HG02588 (cell line): Measurements from ENCODE around the gene NR2F2.
"Not testable (repeated sequence)": the region's sequence is repeated elsewhere in the genome, so short reads cannot be mapped to it uniquely, and the experiment has no call there.

Source experiments
- ATAC-seq: cut with Tn5 transposase; IDR thresholded peaks from one replicate; pipeline ENCODE4 v1.9.1; 2021; ENCODE audit warnings: mild to moderate bottlenecking, moderate library complexity; ENCODE audit not compliant: unreplicated experiment

NR2F2 gene

DNA sequence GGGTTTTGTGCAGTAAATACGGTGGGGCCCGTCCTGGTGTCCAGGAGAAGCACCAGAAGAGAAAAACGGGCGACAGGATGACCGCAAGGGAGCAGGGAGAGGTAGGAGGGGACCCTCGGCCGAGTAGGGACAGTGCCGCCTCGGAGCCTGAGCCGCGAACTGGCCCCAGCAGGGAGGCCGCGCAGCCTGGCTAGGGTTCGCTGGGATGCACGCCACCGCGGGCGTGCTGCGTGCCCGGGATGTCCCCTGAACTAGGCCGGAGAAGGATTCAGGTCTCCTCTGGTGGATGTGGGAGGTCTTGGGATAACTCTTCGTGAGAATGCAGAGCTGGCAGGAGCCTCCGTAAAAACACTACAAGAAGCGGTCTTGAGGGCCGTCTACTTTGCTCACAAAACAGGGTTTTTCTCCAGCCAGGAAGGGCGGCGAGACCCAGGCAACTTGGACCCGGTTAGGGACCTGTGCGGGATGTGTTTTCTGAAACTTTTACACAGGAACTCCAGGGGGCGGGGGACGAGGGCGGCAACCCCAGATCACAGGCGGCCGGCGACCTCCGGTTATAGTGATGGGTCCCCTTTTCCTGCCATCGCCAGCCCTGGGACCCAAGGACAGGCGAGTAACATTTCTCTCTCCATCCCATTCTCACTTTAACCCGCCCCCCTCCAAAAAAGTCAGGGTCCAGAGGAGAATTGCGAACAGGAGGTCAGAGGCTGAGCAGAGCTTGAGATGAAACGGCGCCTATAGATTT is 35.5 kb downstream of the NR2F2 start:
- no peak for ATAC-seq

DNA sequence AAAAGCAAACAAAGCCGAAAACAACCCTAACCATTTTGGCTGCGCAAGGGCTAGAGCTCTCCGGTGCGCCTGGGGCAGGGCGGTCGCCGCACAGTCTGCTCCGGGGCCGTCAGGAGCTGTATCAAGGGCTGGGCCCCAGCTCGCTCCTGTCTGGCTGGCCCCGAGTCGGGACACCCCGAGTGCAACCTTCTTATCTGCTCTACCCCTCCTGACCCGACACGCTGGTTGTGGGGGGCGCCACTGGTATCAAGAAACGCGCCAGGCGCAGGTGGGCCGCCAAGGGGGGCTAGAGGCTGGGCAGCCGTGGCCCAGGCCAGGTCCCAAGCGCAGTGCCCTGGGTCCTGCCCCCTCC is 36.0 kb downstream of the NR2F2 start:
- no peak for ATAC-seq

DNA sequence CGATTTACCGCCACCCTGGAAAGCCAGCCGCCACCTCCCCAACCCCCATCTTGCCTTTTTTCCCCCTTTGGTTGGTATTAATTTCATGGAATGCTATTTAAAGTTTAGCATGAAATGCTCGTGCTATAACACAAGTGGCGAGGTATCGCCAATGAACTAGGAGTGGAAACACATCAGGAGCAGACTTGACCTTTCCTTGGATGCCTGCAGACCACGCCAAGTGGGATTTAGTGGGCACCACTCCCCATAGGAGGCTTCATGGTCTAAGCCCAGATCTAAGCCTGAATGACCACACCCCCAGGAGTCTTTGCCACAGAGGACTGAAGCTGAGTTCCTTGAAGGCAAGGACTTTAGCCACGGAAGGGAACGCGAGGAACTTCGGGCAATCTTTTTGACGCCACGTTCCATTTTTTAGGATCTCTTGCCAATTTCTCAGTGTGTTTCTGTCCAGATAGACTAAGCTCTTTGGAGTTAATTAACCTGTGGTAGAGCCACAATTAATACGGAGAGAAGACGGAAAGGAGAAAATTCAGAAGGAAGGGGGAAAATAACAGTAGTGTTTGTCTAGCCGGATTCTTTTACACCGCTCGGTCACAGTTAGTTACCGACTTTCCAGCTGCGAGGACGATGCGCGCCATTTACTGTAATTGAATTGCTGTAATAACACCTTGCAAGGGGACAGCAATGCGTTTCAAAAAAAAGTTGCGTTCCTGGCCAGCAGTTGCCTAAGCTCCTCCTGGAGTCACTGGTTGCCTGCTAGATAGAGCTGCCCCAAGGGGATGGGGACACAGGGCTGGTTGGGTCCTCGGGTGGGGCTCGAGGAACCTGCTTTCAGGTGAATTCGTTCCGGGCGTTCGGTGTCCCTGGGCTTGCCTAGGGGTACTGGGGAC is 37.1 kb downstream of the NR2F2 start:
- ATAC-seq: no peak

DNA sequence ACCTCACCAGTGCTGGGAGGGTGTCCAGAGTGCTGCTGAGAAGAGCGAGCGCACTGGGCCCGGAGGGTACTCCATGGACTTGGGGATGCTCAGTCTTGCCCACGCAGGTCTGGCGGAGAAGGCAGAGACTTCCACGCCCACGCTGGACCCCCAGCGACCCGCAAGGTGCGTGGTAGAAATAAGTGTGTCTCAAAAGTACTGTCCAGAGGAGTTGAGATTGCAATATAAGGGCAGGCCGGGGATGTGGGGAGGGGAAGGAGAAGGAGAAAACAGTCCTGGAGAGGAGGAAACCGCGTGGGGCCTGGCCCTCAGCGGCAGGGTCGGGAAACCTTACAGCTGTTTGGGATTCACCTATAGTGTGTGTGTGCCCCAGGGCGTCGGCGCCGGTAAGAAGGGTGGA is 38.9 kb downstream of the NR2F2 start:
- ATAC-seq: no peak

DNA sequence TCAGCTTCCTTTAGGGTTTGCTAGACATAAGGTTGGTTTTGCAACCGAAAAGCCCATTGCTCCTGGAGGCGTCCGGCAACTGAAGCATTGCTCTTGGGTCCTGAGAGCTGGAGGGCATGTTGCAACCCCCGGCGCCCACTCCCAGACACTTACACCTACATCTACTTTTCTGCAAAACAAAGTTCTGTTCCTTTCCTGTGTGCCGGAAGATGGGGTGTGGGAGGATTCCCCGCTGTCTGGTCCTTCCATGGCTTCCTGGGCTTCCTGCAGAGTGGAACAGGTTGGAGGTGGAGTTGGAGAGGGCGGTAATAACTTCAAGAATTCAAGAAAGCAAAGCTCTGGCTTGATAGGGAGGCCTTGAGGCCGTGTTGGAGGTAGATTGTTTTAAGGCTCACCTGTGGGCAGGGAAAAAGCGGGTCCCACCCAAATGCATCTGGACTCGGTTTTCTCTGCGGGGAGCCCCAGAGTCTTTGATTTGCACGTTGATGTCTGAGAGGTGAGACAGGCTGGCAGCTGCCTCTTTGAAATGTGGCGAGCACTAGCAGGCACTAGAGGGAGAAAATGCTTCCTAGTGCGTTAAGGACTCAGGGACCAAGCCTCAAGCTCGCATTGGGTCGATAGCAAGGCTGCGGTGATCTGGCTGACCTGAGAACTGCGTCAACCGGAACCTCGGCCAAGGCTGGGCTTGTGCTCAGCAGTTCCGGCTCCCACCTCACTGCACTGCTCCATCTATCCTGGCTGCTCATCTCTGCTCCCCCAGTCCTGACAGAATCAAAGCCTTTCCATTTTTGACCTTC is 39.5 kb downstream of the NR2F2 start:
- no peak for ATAC-seq

DNA sequence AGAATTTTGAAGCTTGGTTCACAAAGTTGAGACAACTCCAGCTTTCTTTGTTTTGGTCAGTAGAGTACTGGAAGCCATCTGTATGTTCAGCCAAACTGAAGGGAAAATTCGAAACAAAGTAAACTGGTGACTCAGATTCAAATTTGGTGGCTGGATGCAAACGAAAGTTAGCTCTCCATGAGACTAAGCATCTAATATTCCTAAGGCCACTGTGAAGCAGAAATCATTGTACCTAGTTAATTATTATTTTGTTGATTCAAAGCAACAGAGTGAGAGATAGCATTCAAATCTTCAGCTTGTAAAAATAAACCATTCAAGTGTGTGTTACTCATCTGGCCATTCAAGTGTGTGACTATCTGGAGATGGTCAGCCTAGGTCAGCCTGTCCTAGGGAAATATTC is 42.1 kb downstream of the NR2F2 start:
- no peak for ATAC-seq

DNA sequence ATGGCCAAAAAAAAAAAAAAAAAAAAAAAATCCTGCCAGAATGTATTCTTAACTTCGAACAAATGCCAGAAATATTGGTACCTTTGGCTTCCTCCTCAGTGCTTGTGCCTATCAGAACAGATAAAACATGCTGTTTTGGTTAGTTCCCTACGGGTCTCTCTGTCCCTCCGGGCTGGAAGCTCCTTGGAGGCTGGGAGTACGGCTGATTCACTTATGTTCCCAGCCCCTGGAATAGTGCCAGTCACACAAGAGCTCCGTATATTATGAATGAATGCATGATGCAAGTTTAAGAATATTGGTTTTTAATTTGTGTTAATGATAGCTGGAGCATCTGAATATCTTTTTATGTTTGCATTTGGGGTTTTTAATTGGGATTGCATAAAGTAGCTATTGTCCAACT is 44.0 kb downstream of the NR2F2 start:
- ATAC-seq: no peak

DNA sequence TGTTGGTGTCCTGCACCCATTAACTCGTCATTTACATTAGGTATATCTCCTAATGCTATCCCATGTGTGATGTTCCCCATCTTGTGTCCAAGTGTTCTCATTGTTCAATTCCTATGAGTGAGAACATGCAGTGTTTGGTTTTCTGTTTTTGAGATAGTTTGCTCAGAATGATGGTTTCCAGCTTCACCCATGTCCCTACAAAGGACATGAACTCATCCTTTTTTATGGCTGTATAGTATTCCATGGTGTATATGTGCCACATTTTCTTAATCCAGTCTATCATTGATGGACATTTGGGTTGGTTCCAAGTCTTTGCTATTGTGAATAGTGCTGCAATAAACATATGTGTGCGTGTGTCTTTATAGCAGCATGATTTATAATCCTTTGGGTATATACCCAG is 49.1 kb downstream of the NR2F2 start:
- not testable (repeated sequence) for ATAC-seq

DNA sequence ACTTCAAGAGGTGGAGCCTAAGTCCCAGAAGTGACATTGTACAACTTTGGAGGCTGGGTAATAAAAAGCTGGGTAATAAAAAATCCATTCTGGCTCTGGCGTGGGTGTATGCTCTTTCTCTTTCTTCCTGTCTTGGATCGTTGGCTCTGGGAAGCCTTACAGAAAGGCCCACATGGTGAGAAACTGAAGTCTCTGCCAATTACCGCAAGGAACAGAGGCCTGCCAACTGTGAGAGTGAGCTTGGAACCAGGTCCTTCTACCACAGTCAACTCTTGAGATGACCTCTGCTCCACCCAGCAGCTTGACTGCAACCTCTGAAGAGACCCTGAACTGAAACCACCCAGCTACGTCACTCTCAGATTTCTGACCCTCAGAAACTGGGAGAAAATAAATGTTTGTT is 51.0 kb downstream of the NR2F2 start:
- no peak for ATAC-seq

DNA sequence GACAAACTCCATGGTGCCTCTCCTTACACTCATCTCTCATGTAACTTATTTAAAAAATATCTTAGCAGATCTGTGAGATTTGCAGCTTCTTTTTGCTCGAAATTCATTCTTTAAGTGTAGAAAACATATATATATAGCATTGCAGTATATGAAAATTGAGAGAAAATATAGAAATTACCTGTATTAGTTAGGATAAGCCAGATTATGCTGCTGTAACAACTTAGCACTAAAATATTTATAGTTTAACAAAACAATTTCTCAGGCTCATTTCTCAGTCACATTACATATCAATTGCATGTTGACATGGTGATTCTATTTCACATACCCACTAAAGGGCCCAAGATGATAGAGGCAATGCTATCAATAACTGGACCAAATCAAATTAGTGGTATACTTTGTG is 54.7 kb downstream of the NR2F2 start:
- no peak for ATAC-seq

DNA sequence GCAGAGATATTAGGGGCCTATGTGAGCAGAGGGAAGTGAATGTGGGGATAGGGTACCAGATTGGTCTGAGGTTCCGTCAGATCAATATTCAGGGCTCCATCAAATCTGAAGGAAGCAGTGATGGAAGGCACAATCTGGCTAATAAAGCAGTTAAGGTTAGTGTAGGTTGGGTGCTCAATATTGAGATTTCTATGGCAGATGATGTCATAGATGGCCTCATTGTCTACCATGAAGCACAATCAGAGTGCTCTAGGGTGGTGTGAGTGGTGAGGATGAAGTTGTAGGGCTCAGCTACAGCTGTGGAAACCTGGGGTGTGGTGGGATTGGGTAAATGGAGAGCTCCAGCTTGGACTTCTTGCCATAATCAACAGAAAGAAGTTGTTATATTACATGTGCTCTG is 58.2 kb downstream of the NR2F2 start:
- ATAC-seq: no peak
